GM18507 (cell line): ENCODE results near the gene M6PR.

Source experiments
- DNase-seq: peaks from one replicate; pipeline ENCODE4 v3.0.0; 2011; ENCODE audit warnings: low read depth; ENCODE audit not compliant: insufficient read length; ENCODE audit errors: extremely low spot score
- FAIRE-seq: peaks from 2 replicates; lab custom pipeline; 2011; peaks lifted over from hg19 to GRCh38; lab: Jason Lieb, UNC

M6PR gene

GRCh38 chr12:8949342-8950220 lies at the start of gene M6PR:
M6PR (minus strand) TSS chr12:8949645; CDS start chr12:8946404, 3,241 bp downstream.
- peak; percentile 89 for DNase-seq
- FAIRE-seq: peak; percentile 98

- peak; percentile 33 for DNase-seq
Measured at GRCh38 chr12:8996682-8997405, 47.4 kb upstream of the M6PR start.

GRCh38 chr12:8995021-8995775 lies 45.8 kb upstream of the M6PR start:
- no peak for DNase-seq
- FAIRE-seq: no peak

More at GRCh38 chr12:8996682-8997405, 47.4 kb upstream of the M6PR start:
- FAIRE-seq: peak; percentile 81

GRCh38 chr12:8993827-8994226 lies 44.4 kb upstream of the M6PR start:
- DNase-seq (no peak), FAIRE-seq (no peak)

GRCh38 chr12:8991371-8992345 lies 42.2 kb upstream of the M6PR start:
- DNase-seq: no peak
- FAIRE-seq: no peak

GRCh38 chr12:8989413-8989812 lies 40.0 kb upstream of the M6PR start, which contains the start of gene KLRG1:
KLRG1 (plus strand) TSS chr12:8989546; CDS start chr12:8989636, 90 bp downstream.
- DNase-seq (no peak), FAIRE-seq (peak; percentile 33)

DNA sequence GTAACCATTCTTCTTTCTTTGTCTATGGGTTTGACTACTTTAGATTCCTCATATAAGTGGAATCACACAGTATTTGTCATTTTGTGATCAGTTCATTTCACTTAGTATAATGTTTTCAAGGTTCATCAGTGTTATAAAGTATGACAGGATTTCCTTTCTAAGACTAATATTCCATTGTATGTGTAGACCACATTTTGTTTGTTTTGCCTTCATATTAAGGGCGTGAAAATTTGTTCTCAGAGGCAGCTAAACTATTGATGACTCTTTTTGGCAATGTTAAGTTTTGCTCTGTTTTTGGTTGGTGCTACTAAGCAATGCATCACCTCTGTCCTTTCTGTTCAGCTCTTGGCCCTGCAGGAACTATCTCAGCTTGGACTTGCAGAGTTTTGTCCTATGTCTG lies 38.2 kb upstream of the M6PR start:
- DNase-seq (no peak), FAIRE-seq (no peak)

- DNase-seq (no peak), FAIRE-seq (no peak)
Measured at GRCh38 chr12:8987163-8987562, 37.7 kb upstream of the M6PR start.

- FAIRE-seq: peak; percentile 29
Measured at GRCh38 chr12:8985213-8985754, 35.8 kb upstream of the M6PR start.

GRCh38 chr12:8980137-8980536 lies 30.7 kb upstream of the M6PR start:
- FAIRE-seq (no peak), DNase-seq (no peak)

More at GRCh38 chr12:8985213-8985754, 35.8 kb upstream of the M6PR start:
- DNase-seq: no peak

DNA sequence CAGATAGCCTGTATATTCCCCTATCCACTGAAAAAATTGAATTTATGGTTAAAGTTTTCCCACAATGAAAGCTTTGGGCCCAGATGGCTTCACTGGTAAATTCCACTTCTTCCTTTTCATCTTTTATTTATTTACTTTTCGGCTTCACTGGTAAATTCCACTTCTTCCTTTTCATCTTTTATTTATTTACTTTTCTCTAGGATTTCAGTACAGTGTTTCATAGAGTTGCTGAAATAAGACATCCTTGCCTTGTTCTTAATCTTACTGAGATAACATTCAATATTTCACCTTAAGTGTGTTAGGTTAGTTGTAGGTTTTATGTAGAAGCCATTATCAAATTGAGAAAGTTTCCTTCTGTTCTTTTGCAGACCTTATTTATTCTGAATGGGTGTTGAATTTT lies 21.0 kb upstream of the M6PR start:
- FAIRE-seq (no peak), DNase-seq (no peak)

GRCh38 chr12:8969861-8970411 lies 20.5 kb upstream of the M6PR start:
- DNase-seq (no peak), FAIRE-seq (no peak)

- no peak for FAIRE-seq
- no peak for DNase-seq
Measured at GRCh38 chr12:8968761-8969160, 19.3 kb upstream of the M6PR start.

GRCh38 chr12:8960176-8960575 lies 10.7 kb upstream of the M6PR start:
- no peak for FAIRE-seq
- no peak for DNase-seq

- FAIRE-seq (peak; percentile 26), DNase-seq (no peak)
Measured at GRCh38 chr12:8958066-8958465, 8.6 kb upstream of the M6PR start.

GRCh38 chr12:8957561-8957960 lies 8.1 kb upstream of the M6PR start:
- FAIRE-seq (no peak), DNase-seq (no peak)

GRCh38 chr12:8956772-8957171 lies 7.3 kb upstream of the M6PR start:
- FAIRE-seq: no peak
- DNase-seq: no peak

DNA sequence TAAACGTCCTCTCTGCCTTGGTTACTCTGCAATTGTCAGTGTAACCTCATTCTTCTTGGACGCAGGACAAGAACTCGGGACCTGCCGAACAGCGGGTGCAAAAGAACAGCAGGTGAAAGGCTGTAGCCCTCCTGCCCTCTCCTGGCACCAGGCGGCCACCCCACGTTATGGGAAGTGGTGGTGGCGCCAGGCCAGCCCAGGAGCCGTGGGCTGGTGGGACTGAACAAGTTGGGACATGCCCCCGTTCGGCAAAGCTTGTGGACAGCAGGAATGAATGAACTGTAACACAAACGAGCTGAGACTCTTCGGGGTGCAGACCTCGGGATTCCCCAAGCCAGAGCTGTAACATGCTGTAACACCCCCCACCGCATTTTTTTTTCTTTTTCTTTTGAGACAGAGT lies 6.6 kb upstream of the M6PR start:
- no peak for DNase-seq
- FAIRE-seq: no peak
